ENCODE results near the gene SHMT2. TPM values are rescaled to one million over a fixed set of nuclear protein-coding genes. Genes with fewer than 3 reads are reported as not detected.

Gene SHMT2
- total RNA-seq, 1 donor from 2014 or later, result 166 TPM

GRCh38 chr12:57213763-57214397 lies 15.6 kb upstream of the SHMT2 start:
- intact Hi-C loops (cut with micrococcal nuclease), result loop anchor here (1.0 to 2.0 kb wide), 4 partner anchors 15 to 249 kb away; partner anchors contain the start of gene SHMT2

DNA sequence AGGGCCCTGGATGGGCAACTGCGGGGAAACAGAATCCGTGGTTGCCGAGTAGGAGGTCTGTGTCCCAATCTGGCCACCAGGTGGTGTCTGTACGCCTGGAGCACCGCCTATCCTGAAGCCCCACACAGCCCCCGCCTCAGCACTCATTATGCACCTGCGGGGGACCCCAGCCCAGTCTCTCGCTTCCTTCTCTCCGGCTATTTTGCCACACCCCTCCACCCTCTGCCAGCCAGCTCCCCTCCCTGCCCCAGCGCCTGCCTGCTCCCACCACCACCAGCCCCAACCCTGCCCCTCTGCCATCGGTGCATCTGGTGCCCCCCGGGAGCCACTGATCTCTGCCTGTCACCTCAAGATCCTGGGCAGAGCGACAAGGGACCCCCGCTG lies 15.1 kb upstream of the SHMT2 start:
- intact Hi-C loops (cut with micrococcal nuclease), result loop anchor here (1.0 to 2.0 kb wide), 3 partner anchors 15 to 248 kb away; partner anchors contain the start of gene SHMT2

GRCh38 chr12:57215065-57215464 lies 14.4 kb upstream of the SHMT2 start:
- intact Hi-C loops (cut with micrococcal nuclease), result loop anchor here (1.0 to 2.0 kb wide), 2 partner anchors 65 to 248 kb away; no protein-coding TSS in a partner anchor

- intact Hi-C loops (cut with micrococcal nuclease), result loop anchor here (1.0 to 2.0 kb wide), 2 partner anchors 65 to 247 kb away; no protein-coding TSS in a partner anchor
Observed at GRCh38 chr12:57215668-57216013, 13.9 kb upstream of the SHMT2 start.

DNA sequence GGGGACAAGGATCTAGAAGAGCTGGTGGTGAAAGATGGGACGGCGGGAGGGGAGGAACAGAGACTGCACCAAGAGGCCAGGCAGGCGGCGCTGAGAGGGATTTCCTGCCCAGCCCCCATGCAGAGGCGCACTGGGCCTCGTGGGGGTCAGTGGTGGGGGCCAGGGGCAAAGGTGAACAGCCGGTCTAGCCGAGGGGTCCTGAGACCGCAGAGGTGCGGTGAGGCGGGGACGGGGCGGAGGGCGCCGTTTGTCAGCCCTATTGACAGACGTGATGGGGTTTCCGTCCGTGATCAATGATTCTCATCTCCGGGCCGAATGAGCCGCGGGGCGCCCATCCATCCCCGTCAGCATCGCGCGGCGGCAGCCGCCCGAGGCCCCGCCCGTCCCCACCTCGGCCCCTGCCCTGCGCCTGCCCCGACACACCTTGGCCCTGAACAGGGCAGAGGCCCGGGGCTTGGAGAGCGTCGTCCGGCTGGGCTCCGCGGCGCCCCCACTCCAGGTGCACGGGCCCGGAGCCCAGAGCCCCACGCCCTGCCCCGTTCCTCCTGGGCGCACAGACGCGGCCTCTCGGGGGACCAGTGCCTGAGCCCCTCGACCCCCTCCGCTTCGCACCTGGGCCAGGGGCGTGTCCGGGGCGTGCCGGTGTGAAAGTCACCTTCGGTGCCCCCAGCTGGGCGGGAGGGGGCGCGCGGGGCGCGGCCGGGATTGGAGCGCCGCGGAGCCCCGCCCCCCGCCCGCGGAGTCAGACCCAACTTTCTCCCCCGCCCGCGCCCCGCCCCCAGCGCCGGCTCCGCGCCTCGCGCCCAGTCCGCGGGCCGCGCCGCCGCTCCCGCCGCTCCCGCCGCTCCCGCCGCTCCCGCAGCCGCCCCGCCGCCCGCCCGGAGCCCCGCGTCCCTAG lies 13.2 kb upstream of the SHMT2 start, which contains the start of gene NXPH4:
NXPH4 (plus strand) TSS at position 781 of the 898 bp plus-strand sequence. CDS start 176 bp downstream, outside the sequence.
- intact Hi-C loops (cut with micrococcal nuclease), result no loop called here

DNA sequence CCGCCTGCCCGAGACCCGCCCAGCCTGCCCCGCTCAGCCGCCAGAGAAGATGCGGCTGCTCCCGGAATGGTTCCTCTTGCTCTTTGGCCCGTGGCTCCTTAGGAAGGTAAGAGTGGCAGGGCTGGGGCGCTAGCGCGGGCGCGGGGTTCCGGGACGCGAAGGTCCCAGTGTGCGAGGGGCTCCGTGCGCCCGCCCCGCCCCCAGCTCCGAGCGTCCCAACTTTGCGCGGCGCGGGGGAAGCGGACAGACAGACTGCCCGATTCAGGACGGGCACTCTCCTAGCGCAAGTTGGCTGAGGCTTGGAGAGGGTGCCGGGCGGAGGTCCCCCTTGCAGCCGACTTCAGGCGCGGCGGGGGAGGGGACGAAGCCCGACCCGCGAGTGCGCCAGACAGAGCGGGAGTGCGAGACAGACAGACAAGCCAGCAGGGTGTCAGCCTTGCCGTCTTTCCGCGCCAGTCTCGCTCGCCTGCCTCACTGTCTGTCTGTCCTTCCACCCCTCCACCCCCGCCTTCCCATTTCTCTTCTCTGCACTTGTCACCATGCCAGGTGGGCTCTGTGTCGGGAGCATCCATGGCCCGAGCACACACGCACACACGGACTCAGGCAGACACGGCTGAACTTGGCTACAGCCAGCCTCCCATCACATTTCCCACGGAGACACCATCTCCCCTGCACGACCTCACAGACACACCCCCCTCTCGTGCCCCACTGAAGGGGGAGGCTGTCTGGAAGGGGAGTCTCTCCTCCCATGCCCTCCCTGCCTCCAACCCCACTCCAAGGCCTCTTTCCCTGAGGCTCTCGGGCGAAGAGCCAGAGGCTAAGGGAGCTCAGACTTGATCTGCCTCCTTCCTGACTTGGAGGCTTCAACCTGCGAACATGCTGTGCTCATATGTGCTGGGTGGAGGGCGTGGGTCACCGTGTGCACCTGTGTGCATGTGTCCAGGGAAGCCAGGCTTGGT lies 12.3 kb upstream of the SHMT2 start:
- intact Hi-C loops (cut with micrococcal nuclease), result no loop called here

- intact Hi-C loops (cut with micrococcal nuclease), result no loop called here
Observed at GRCh38 chr12:57218030-57218853, 11.3 kb upstream of the SHMT2 start.

DNA sequence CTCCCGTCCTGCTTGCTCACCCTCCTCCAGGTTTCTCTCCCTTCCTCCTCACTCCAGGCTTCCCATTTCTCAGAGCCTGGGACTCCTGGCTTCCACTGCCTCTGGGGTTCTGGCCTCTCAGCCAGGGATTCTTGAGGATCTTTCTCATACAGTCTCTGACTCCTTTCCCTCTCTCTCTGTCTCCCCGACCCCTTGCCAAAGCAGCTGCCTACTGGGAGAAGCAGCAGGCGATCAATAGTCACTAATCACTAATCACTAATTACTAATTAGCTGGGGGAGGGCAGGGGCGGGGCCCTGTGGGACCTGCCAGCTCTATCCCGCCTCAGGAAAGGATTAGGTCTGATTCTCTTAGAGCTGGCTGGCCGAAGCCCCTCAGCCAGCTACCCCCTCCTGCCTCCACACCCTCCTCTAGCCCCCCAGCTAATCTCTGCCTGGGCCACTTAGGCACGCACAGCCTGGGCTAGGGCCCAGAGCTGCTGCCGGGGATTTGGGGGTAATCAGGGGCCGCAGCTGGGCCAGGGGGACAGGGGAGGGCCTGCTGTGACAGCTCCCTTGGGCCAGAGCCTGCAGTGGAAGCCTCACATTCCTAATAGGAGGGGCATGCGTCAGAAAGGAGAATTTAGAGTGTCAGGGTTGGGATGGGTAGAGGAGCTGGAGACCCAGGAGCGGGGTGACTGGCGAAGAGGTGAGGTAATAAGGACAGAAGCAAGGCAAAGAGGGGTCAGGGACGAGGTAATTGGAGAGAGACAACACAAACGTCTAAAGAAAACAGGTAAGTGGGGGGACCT lies 10.1 kb upstream of the SHMT2 start:
- intact Hi-C loops (cut with micrococcal nuclease), result no loop called here

DNA sequence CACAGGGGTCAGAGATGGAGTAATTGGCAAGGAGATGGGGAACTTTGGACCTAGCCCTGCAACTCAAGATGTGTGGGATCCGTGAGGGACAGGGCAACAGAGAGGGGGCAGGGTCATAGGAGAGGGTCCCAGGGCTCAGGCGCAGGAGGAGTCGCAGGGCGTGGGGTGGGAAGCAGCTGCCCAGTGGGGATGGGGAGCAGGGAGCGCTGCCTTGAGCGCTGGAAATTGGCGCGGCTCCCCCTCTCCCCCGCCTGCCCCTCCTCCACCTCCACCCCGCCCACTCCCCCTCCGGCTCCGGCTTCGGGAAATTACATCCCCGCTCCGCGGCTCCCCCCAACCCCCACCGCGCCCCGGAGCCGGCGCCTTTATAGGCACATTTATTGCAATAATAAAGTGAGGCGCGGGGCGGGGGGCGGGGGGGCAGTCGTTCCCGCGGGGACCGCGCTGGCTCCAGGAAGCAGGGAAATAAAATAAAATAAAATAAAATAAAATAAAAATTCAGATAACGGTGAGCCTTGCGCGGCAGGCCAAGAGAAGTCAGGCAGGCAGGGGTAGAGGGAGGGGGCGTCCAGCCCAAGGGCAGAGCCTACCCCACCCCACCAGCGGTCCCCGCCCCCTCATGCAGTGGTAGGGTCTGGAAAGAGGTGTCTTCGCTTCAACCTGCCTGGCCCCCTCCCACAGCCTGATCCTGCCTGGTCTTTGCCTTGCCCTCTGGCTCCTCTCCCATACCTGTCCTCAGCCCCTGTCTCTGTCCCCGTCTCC lies 9.3 kb upstream of the SHMT2 start:
- intact Hi-C loops (cut with micrococcal nuclease), result no loop called here

DNA sequence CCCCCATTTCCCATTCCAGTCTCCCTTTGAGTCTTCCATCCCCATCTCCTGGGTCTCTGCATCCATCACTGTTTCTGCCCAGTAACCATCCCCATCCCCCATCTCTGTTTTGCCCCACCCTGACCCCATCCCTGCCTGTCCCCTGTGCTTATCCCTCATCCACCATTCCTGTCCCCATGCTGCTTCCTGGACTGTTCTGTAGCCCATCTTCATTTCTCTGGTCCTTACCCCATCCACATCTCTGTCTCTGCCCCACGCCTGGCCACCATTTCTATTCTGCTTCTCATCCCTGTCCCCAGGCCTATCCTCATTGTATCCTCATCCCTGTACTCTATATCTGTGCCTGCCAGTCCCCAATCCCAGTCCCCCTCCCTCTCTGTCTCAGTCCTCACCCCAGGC lies 8.7 kb upstream of the SHMT2 start:
- intact Hi-C loops (cut with micrococcal nuclease), result no loop called here

GRCh38 chr12:57221169-57221917 lies 8.2 kb upstream of the SHMT2 start:
- intact Hi-C loops (cut with micrococcal nuclease), result no loop called here

- intact Hi-C loops (cut with micrococcal nuclease), result no loop called here
Observed at GRCh38 chr12:57222286-57223190, 7.0 kb upstream of the SHMT2 start.

- intact Hi-C loops (cut with micrococcal nuclease), result loop anchor here (2.0 kb wide), 1 partner anchor 15 kb away; no protein-coding TSS in a partner anchor
Observed at GRCh38 chr12:57223191-57224165, 6.0 kb upstream of the SHMT2 start.

- intact Hi-C loops (cut with micrococcal nuclease), result loop anchor here (2.0 kb wide), 1 partner anchor 14 kb away; no protein-coding TSS in a partner anchor
Observed at GRCh38 chr12:57224278-57224972, 5.1 kb upstream of the SHMT2 start.

Measured in T-helper 1 cell treated with Interleukin-12 subunit alpha and Interleukin-12 subunit beta and Interleukin-4 antibody, amounts not matched to agents 30 ng/mL and 1 ng/mL, for 36 hours (primary cell).